ENCODE data around the gene ANKAR. TPM values are rescaled to one million over a fixed set of nuclear protein-coding genes. Genes with fewer than 3 reads are reported as not detected.
A peak's percentile ranks its signal among the peaks of the same experiment; 100 is the strongest.
"Not testable (repeated sequence)": the region's sequence is repeated elsewhere in the genome, so short reads cannot be mapped to it uniquely, and the experiment has no call there.

The ANKAR gene
- total RNA-seq, 2 experiments from 2014 or later = 3.4 to 4.2 TPM

DNA sequence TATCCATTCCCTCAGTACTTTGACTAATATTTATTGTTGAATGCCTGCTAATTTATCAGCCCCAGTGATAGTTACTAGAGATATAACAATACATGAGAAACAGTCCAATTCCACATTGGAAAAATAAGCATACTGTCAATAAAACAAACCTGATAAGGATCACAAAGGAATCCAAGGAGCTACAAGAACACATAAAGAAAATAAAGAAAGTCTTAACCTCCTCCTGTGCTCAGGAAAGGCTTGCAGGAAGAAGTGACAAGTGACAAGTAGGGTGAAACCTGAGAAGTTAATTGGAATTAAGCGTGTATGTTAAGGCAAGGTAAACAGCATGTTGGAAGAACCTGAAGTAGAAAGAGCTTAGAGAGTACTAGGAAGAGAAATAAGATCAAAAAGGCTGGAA is 33.5 kb upstream of the ANKAR start:
- CTCF ChIA-PET = interaction anchor here (0.9 to 1.2 kb wide), 2 partner anchors 8 to 20 kb away, joined by 3 to 4 read pairs; partner anchors contain the start of gene ASNSD1

DNA sequence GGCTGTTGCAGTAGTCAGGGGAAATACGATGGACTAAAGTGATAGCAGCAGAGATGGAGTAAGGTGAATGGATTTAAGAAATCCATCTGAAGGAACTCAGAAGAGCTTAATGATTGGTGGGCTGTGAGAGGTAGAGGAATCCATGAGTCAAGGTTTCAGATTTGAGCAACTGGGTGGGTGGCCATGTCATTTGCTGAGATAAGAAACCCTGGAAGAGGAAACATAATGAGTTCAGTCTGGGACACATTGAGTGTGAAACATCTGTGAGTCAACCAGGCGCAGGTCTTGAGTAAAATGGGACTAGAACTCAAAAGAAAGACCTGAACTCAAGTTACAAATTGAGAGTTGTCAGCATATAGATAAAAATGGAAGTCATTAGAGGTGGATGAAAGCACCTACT is 32.9 kb upstream of the ANKAR start:
- intact Hi-C loops (cut with micrococcal nuclease) = loop anchor here (1.0 to 5.0 kb wide), 4 partner anchors 20 to 200 kb away; partner anchors contain the start of genes ASNSD1, SLC40A1 and WDR75
- ChIA-PET POLR2A (interaction anchor here (2.0 kb wide), 1 partner anchor 17 kb away, joined by 9 read pairs; no protein-coding TSS in a partner anchor), CTCF (interaction anchor here (0.7 to 1.2 kb wide), 3 partner anchors 9 to 119 kb away, joined by 3 to 4 read pairs (median 3); partner anchors contain the start of gene ASNSD1)
- Mint-ChIP-seq H3K36me3 (no peaks in the 10 kb centered on the region), H3K27me3 (no peaks in the 10 kb centered on the region), H3K27ac (peak overlapping the region; percentile 36), H3K9me3 (peaks cover 4% of the 10 kb centered on the region), H3K4me1 (ENCODE audit: low read depth) (peaks cover 27% of the 10 kb centered on the region), H3K4me3 (no peak overlapping the region)
- peak; percentile 74 for DNase-seq

More for the DNA sequence above, 33.5 kb upstream of the ANKAR start:
- Mint-ChIP-seq H3K4me1 (ENCODE audit: low read depth) (peaks cover 27% of the 10 kb centered on the region), H3K36me3 (no peaks in the 10 kb centered on the region), H3K27ac (no peak overlapping the region), H3K9me3 (peaks cover 4% of the 10 kb centered on the region), H3K27me3 (no peaks in the 10 kb centered on the region), H3K4me3 (no peak overlapping the region)
- POLR2A ChIA-PET = interaction anchor here (2.0 kb wide), 1 partner anchor 18 kb away, joined by 9 read pairs; no protein-coding TSS in a partner anchor
- intact Hi-C loops (cut with micrococcal nuclease) = loop anchor here (1.0 to 5.0 kb wide), 4 partner anchors 20 to 200 kb away; partner anchors contain the start of genes ASNSD1, SLC40A1 and WDR75
- DNase-seq = no peak

DNA sequence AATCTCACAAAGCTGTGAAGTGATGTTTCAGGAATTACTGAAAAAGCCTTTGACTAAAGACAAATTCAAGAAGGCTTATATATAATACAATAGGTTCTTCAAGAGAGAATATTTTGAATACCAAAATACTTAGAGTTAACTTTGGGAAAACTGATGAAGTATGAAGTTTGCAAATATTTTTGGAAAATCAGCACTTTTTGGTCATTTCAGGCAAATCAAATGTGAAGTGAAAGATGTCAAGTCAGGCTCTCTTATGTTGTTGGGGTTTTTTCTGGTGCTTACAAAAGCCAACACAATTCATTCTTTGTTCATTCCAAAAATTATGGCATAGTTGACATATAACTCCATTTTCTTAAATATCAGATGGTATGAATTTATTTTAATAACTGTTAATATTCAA is 27.9 kb upstream of the ANKAR start:
- Mint-ChIP-seq H3K4me3 (no peak overlapping the region), H3K27me3 (no peaks in the 10 kb centered on the region), H3K9me3 (peaks cover 3% of the 10 kb centered on the region), H3K27ac (no peak overlapping the region), H3K4me1 (ENCODE audit: low read depth) (peaks cover 6% of the 10 kb centered on the region), H3K36me3 (no peaks in the 10 kb centered on the region)
- CTCF ChIA-PET = interaction anchor here (0.7 kb wide), 1 partner anchor 13 kb away, joined by 3 read pairs; no protein-coding TSS in a partner anchor
- intact Hi-C loops (cut with micrococcal nuclease) = no loop called here
- DNase-seq = no peak
- POLR2A ChIA-PET = no interaction called here

DNA sequence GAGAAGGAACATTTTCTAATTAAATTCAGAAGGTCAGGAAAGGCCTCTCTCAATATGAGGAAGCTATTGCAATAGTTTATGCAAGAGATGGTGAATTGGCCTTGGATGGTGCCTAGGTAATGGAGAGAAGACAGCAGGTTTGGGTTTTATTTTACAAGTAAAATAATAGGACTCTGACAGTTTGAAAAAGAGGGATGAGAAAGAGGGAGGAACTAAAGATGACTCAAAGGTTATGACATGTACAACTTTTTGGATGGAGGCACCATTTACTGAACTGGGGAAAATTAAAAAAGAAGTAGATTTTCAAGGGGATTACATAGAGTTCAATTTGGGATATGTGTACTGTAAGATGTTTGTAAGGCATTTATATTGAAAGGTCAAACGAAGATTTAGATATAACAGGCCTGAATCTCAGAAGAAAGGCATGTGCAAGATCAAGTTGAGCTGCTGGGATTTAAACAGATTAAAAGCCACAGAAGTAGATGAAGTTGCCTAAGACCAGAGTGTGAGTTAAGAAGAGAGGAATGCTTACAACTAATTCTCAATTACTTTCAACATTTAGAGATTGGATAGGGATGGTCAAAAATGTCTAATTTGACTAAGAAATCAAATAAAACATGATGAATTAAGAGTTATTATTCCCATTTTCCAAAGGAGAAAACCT is 25.5 kb upstream of the ANKAR start:
- peaks cover 7% of the 10 kb centered on the region for H3K36me3 Mint-ChIP-seq
- peaks cover 13% of the 10 kb centered on the region for H3K9me3 Mint-ChIP-seq
- no peaks in the 10 kb centered on the region for H3K4me1 Mint-ChIP-seq (ENCODE audit: low read depth)
- POLR2A ChIA-PET = no interaction called here
- no peaks in the 10 kb centered on the region for H3K27me3 Mint-ChIP-seq
- intact Hi-C loops (cut with micrococcal nuclease) = no loop called here
- H3K27ac Mint-ChIP-seq = no peak overlapping the region
- DNase-seq = no peak
- CTCF ChIA-PET = interaction anchor here (0.5 to 1.3 kb wide), 2 partner anchors 10 to 177 kb away, joined by 3 read pairs; no protein-coding TSS in a partner anchor
- H3K4me3 Mint-ChIP-seq = no peak overlapping the region

DNA sequence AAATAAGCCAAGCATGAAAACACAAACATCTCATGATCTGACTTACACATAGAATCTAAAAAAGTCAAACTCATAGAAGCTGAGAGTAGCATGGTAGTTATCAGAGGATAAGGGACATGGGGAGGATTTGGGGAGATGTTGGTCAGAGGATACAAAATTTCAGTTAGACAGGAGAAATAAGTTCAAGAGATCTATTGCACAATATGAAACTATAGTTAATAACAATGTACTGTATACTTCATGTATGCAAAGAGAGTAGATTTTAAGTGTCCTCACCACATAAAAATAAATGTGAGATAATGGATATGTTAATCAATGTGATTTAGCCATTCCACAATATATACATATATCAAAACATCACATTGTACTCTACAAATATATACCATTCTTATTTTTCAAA is 23.2 kb upstream of the ANKAR start:
- intact Hi-C loops (cut with micrococcal nuclease) = no loop called here

DNA sequence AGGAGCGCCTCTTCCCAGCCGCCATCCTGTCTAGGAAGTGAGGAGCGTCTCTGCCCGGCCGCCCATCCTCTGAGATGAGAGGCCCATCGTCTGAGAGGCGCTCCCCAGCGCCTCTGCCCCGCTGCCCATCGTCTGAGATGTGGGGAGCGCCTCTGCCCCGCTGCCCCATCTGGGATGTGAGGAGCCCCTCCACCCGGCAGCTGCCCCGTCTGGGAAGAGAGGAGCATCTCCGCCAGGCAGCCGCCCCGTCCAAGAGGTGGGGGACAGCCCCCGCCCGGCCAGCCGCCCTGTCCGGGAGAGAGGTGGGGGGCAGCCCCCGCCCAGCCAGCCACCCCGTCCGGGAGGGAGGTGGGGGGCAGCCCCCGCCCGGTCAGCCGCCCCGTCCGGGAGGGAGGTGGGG is 21.0 kb upstream of the ANKAR start:
- DNase-seq; POLR2A ChIA-PET; H3K27ac Mint-ChIP-seq; H3K27me3 Mint-ChIP-seq; intact Hi-C loops (cut with micrococcal nuclease); H3K4me3 Mint-ChIP-seq; CTCF ChIA-PET; H3K36me3 Mint-ChIP-seq: not testable (repeated sequence)
- peaks cover 22% of the 10 kb centered on the region for H3K4me1 Mint-ChIP-seq (ENCODE audit: low read depth)
- peaks cover 13% of the 10 kb centered on the region for H3K9me3 Mint-ChIP-seq

More for the DNA sequence above, 23.2 kb upstream of the ANKAR start:
- CTCF ChIA-PET = no interaction called here
- Mint-ChIP-seq H3K27ac (no peak overlapping the region), H3K4me1 (ENCODE audit: low read depth) (peaks cover 6% of the 10 kb centered on the region), H3K27me3 (no peaks in the 10 kb centered on the region), H3K9me3 (peaks cover 13% of the 10 kb centered on the region), H3K4me3 (no peak overlapping the region), H3K36me3 (peaks cover 7% of the 10 kb centered on the region)
- POLR2A ChIA-PET = no interaction called here
- no peak for DNase-seq

DNA sequence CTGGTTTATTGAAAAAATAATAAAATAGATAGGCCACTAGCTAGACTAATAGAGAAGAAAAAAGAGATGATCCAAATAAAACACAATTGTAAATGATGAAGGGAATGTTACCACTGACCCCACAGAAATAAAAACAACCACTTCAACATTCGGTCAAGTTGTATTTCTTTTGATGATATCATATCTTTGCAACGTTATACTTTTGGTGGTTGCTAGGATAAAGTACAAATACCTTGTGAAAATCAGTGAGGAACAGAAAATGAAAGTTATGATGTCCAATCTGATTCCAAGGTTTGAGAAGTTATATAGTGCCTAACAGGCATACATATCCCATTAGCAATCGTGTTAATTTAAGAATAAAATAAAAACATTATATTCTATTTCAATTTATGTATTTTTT is 19.8 kb upstream of the ANKAR start:
- Mint-ChIP-seq H3K27ac (no peak overlapping the region), H3K36me3 (peaks cover 7% of the 10 kb centered on the region), H3K4me3 (no peak overlapping the region), H3K27me3 (no peaks in the 10 kb centered on the region), H3K9me3 (peaks cover 13% of the 10 kb centered on the region), H3K4me1 (ENCODE audit: low read depth) (peaks cover 29% of the 10 kb centered on the region)
- CTCF ChIA-PET = no interaction called here
- no peak for DNase-seq
- intact Hi-C loops (cut with micrococcal nuclease) = loop anchor here (5.0 kb wide), 1 partner anchor 72 kb away; the partner anchor contains the start of gene SLC40A1
- POLR2A ChIA-PET = no interaction called here

DNA sequence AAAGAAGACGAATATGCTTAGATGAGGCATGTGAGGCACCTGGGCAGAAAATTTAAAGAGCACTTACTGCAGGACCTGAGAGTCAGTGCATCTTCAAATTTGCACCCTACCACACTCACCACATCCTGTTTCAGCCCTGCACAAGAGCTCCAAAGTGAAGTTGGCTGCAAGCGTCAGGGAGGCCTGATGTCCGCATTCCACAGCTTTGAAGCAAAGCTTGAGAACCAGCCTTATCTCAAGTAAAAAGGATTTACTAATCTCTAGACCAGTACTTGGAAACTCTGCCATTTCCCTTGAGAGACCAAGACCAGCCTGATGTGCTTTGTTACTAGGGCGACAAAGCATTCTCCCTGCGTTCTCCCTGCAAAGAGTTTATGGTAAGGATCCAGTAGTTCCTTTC is 16.6 kb upstream of the ANKAR start:
- Mint-ChIP-seq H3K27ac (peak overlapping the region; percentile 79), H3K36me3 (no peaks in the 10 kb centered on the region), H3K27me3 (no peaks in the 10 kb centered on the region), H3K9me3 (no peaks in the 10 kb centered on the region), H3K4me3 (peak overlapping the region; percentile 27), H3K4me1 (ENCODE audit: low read depth) (peaks cover 37% of the 10 kb centered on the region)
- peak; percentile 81 for DNase-seq
- POLR2A ChIA-PET = interaction anchor here (0.8 to 2.5 kb wide), 3 partner anchors 16 to 106 kb away, joined by 3 to 9 read pairs (median 3); no protein-coding TSS in a partner anchor
- intact Hi-C loops (cut with micrococcal nuclease) = loop anchor here (5.0 kb wide), 1 partner anchor 76 kb away; the partner anchor contains the start of gene SLC40A1
- CTCF ChIA-PET = interaction anchor here (0.6 to 9.2 kb wide), 5 partner anchors 16 to 1219 kb away, joined by 3 to 111 read pairs (median 23); partner anchors contain the start of genes ANKAR and OSGEPL1

DNA sequence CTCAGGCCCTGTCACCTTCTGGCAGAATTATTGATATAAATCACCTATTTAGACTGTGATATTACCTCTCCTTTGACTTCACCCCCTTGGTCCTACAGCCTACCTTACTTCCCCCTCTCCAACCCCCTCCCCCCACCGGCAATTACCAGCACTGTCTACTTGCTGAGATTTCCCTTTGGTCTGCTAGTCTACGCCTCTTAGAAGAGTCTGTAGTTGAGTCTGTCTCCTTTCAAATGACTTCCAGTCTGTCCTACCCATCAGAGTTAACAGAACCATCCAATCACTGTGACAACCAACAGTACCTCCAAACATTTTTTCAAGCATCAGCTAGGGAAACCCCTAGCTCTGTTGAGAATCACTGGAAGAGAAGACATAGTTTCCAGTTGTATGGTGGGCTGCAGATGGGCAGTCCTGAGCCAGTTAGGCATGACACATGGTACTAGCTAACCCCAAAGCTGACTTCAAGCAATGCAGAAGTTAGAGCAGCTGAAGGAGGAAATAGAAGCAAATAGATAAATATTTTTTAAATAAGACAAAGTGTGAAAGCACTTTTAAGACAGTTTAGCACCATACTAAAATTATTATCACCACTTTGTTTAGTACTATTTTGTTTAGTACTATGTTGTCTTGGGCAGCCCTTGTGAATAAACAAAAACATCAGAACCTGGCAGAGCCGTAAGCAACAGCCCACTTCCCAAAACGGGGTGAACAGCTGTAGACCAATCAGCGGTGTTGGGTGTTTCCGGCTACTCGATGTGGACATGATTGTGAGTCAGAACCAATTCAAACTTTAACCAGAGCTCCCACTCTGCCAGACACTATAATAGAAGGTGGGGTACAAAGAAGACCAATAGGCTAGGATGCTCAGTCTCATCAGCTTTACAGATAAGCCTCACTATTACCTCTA is 15.9 kb upstream of the ANKAR start:
- POLR2A ChIA-PET = interaction anchor here (0.8 to 2.5 kb wide), 4 partner anchors 15 to 217 kb away, joined by 3 to 9 read pairs (median 3); partner anchors contain the start of gene WDR75
- Mint-ChIP-seq H3K4me1 (ENCODE audit: low read depth) (peaks cover 41% of the 10 kb centered on the region), H3K27me3 (no peaks in the 10 kb centered on the region), H3K27ac (peak overlapping the region; percentile 79), H3K4me3 (peak overlapping the region; percentile 32), H3K36me3 (peaks cover 1% of the 10 kb centered on the region), H3K9me3 (no peaks in the 10 kb centered on the region)
- CTCF ChIA-PET = interaction anchor here (0.6 to 9.2 kb wide), 12 partner anchors 8 to 413 kb away, joined by 3 to 111 read pairs (median 4); partner anchors contain the start of genes ANKAR and OSGEPL1
- intact Hi-C loops (cut with micrococcal nuclease) = loop anchor here (5.0 kb wide), 1 partner anchor 76 kb away; the partner anchor contains the start of gene SLC40A1
- peak; percentile 57 for DNase-seq

DNA sequence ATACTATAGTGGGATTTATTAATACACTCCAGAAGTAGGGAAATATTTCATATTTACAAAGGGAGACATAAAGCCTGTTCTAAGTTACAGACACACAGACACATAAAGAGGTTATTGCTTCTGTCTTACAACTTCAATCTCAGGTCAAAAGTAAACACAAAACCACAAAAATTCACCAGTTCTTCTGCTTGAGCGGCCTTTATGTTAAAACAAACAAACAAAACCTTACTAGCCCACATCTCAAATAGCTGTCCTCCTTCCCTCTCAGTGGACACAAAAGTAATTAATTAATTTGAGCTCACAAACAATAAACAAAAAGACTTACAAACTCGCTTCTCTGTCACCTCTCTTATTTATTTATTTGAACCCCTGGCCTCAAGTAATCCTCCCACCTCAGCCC is 14.7 kb upstream of the ANKAR start:
- no peak for DNase-seq
- intact Hi-C loops (cut with micrococcal nuclease) = loop anchor here (5.0 kb wide), 2 partner anchors 77 to 748 kb away; partner anchors contain the start of genes MFSD6 and SLC40A1
- Mint-ChIP-seq H3K4me1 (ENCODE audit: low read depth) (peaks cover 48% of the 10 kb centered on the region), H3K27me3 (no peaks in the 10 kb centered on the region), H3K9me3 (no peaks in the 10 kb centered on the region), H3K4me3 (no peak overlapping the region), H3K27ac (peak overlapping the region; percentile 40), H3K36me3 (peaks cover 3% of the 10 kb centered on the region)
- ChIA-PET POLR2A (interaction anchor here (1.2 to 2.5 kb wide), 2 partner anchors 18 to 218 kb away, joined by 3 to 9 read pairs; partner anchors contain the start of gene WDR75), CTCF (interaction anchor here (0.6 to 9.2 kb wide), 13 partner anchors 12 to 660 kb away, joined by 3 to 111 read pairs (median 6); partner anchors contain the start of genes ANKAR, HIBCH and OSGEPL1)

DNA sequence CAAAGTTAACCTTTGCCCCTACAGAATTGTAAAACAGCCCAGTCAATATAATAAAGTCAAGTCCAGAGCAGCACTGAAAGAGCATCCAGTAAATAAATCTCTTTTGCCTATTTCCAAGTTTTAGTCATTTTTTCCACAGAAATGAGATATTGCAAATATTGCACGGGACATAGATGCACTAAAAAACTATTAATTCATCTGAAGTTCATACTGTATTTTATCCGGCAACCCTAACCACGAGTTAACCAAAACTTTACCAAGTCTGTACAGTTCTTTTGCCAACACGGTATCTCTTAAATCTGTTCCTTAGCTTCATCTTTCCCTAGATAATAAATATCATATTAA is 13.7 kb upstream of the ANKAR start:
- H3K27ac Mint-ChIP-seq = no peak overlapping the region
- H3K36me3 Mint-ChIP-seq = peaks cover 5% of the 10 kb centered on the region
- intact Hi-C loops (cut with micrococcal nuclease) = loop anchor here (1.0 to 5.0 kb wide), 13 partner anchors 14 to 1062 kb away; partner anchors contain the start of genes ANKAR, HIBCH, MFSD6 and ORMDL1
- H3K4me3 Mint-ChIP-seq = no peak overlapping the region
- H3K4me1 Mint-ChIP-seq (ENCODE audit: low read depth) = peaks cover 48% of the 10 kb centered on the region
- POLR2A ChIA-PET = interaction anchor here (0.6 to 2.5 kb wide), 3 partner anchors 15 to 102 kb away, joined by 4 to 9 read pairs (median 6); partner anchors contain the start of gene OSGEPL1
- no peaks in the 10 kb centered on the region for H3K9me3 Mint-ChIP-seq
- H3K27me3 Mint-ChIP-seq = no peaks in the 10 kb centered on the region
- CTCF ChIA-PET = interaction anchor here (0.6 to 9.2 kb wide), 35 partner anchors 9 to 601 kb away, joined by 3 to 111 read pairs (median 4); partner anchors contain the start of genes ANKAR and OSGEPL1
- DNase-seq = no peak

Data from activated CD4-positive, alpha-beta memory T cell treated with anti-CD3 and anti-CD28 coated beads for 36 hours (primary cell).